A549 (cell line): Measurements from ENCODE around the gene SUGCT.

Source experiments
- BHLHE40 ChIP-seq: IDR thresholded peaks from 2 replicates; pipeline ENCODE4 v1.6.1; 2012; ENCODE audit warnings: low read depth, low read length, inconsistent platforms
- CTCF ChIP-seq: fragments of >200 bp; sonication (Bioruptor Twin); formaldehyde crosslinking; IDR thresholded peaks from 3 replicates; pipeline ENCODE4 v1.5.1; 2016
- NR3C1 ChIP-seq: fragments of >200 bp; sonication (Bioruptor Twin); formaldehyde crosslinking; IDR thresholded peaks from 3 replicates; pipeline ENCODE4 v1.6.1; 2017
- POLR2A ChIP-seq: IDR thresholded peaks from 2 replicates; pipeline ENCODE4 v1.6.1; 2012; ENCODE audit warnings: mild to moderate bottlenecking, low read length
- POLR2AphosphoS2 ChIP-seq: conservative IDR thresholded peaks from 2 replicates; pipeline ENCODE4 v1.6.1; 2012; ENCODE audit warnings: low read length, improper control_type of control experiment, inconsistent platforms

- TF ChIP-seq NR3C1, result no peak
- no peak for TF ChIP-seq CTCF
- no peak for TF ChIP-seq POLR2A
- no peak for TF ChIP-seq BHLHE40
- TF ChIP-seq POLR2AphosphoS2, result no peak
Measured at GRCh38 chr7:40717242-40717641, 582.4 kb downstream of the SUGCT start.
